Transverse colon (tissue), 4 donors: Measurements from ENCODE around the gene CNTN4. TPM values are rescaled to one million over a fixed set of nuclear protein-coding genes. Genes with fewer than 3 reads are reported as not detected.

Experiments used
- DNase-seq: peaks from one replicate; pipeline ENCODE4 v3.0.0-alpha.2; 2019
- H3K27ac ChIP-seq, 4 donors: fragments of 200-600 bp; sonication (generic); 2 replicates each; pipeline ENCODE4 v1.5.1; 2016 to 2018; ENCODE audit warnings: inconsistent platforms in 4 of 4
- H3K27me3 ChIP-seq: fragments of 200-600 bp; sonication (generic); 2 replicates; pipeline ENCODE4 v1.5.1; 2017; ENCODE audit warnings: inconsistent platforms
- H3K36me3 ChIP-seq, 4 donors: fragments of 200-600 bp; sonication (generic); 2 replicates each; pipeline ENCODE4 v1.5.1; 2017 to 2019; ENCODE audit warnings: inconsistent platforms in 4 of 4
- H3K4me1 ChIP-seq, 4 donors: fragments of 200-600 bp; sonication (generic); 2 replicates each; pipeline ENCODE4 v1.5.1; 2017 to 2020; ENCODE audit warnings: inconsistent platforms in 4 of 4
- H3K4me3 ChIP-seq, 4 donors: fragments of 200-600 bp; sonication (generic); 1 replicate in 1 of 4; 2 replicates in 3 of 4; pipeline versions ENCODE4 v1.5.1 to v1.6.1; 2017 to 2019; ENCODE audit warnings: inconsistent platforms in 4 of 4
- H3K9me3 ChIP-seq, 2 donors: fragments of 200-600 bp; sonication (generic); 2 replicates each; pipeline ENCODE4 v1.5.1; 2017 to 2019; ENCODE audit warnings: inconsistent platforms in 2 of 2
- EP300 ChIP-seq: sonication (generic); formaldehyde crosslinking; IDR thresholded peaks from one replicate; pipeline ENCODE4 v1.6.1; 2017; ENCODE audit warnings: antibody characterized with exemption, low read depth
- POLR2A ChIP-seq: fragments of 450-650 bp; IDR thresholded peaks from one replicate; pipeline ENCODE4 v1.6.1; 2016; ENCODE audit warnings: antibody characterized with exemption, mild to moderate bottlenecking, moderate library complexity
- POLR2AphosphoS5 ChIP-seq, 3 donors: sonication (generic); formaldehyde crosslinking; IDR thresholded peaks; one replicate each; pipeline ENCODE4 v1.6.1; 2016; ENCODE audit warnings: antibody characterized with exemption in 3 of 3
- WGBS, 2 donors: methylation state at CpG; one replicate each; pipeline ENCODE4 v1.1.5; 2018; ENCODE audit warnings: low coverage in 1 of 2; 5-methylcytosine and 5-hydroxymethylcytosine counted together
- in situ Hi-C, 4 donors: fragments of 200-750 bp; cut with MboI; loops; one replicate each; pipeline versions ENCODE4 v1.15.0 to v1.15.1; 2017; ENCODE audit warnings: low sequenced_read_pairs in 3 of 4, low pct_ligation_motif_present in 1 of 4, low pct_unique_long_range_greater_than_20kb in 1 of 4
- intact Hi-C: fragments of 100-400 bp; cut with DNase I; formaldehyde crosslinking; loops from one replicate; pipeline ENCODE4 v1.15.1; 2023; ENCODE audit warnings: low total_unique reads
- total RNA-seq, 4 donors: library from RNA; depleted of rRNA; stranded (reverse); fragments of >200 nt; gene quantifications; one replicate each; pipeline ENCODE4 v1.1.0, GENCODE V29; 2016
- TF ChIP-seq, protein P1 (sequence below), 5 experiments: fragments of 200-600 bp in 3 of 5; fragments of 450-650 bp in 2 of 5; sonication (generic) in 3 of 5; IDR thresholded peaks; 1 replicate in 2 of 5; 2 replicates in 3 of 5; pipeline ENCODE4 v1.5.1; 2016 to 2017; ENCODE audit warnings: antibody characterized with exemption in 5 of 5, inconsistent platforms in 3 of 5, mild to moderate bottlenecking in 2 of 5, moderate library complexity in 1 of 5

CNTN4 gene
- total RNA-seq, 4 donors from 2014 or later: 17.6 to 49.0 (median 17.8) TPM

GRCh38 chr3:2837239-2837638, 738.6 kb downstream of the CNTN4 start:
- H3K4me1 ChIP-seq: no peaks in the 10 kb centered on the region
- H3K27ac ChIP-seq: no peak overlapping the region
- H3K27me3 ChIP-seq: no peaks in the 10 kb centered on the region
- H3K36me3 ChIP-seq: no peaks in the 10 kb centered on the region
- no peak for TF ChIP-seq POLR2A
- TF ChIP-seq, protein P1, sequence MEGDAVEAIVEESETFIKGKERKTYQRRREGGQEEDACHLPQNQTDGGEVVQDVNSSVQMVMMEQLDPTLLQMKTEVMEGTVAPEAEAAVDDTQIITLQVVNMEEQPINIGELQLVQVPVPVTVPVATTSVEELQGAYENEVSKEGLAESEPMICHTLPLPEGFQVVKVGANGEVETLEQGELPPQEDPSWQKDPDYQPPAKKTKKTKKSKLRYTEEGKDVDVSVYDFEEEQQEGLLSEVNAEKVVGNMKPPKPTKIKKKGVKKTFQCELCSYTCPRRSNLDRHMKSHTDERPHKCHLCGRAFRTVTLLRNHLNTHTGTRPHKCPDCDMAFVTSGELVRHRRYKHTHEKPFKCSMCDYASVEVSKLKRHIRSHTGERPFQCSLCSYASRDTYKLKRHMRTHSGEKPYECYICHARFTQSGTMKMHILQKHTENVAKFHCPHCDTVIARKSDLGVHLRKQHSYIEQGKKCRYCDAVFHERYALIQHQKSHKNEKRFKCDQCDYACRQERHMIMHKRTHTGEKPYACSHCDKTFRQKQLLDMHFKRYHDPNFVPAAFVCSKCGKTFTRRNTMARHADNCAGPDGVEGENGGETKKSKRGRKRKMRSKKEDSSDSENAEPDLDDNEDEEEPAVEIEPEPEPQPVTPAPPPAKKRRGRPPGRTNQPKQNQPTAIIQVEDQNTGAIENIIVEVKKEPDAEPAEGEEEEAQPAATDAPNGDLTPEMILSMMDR (IDR thresholded peaks at IDR 0.05): no peak
- TF ChIP-seq POLR2AphosphoS5 (IDR thresholded peaks at IDR 0.05): no peak
- TF ChIP-seq EP300: no peak
- intact Hi-C loops: no loop called here
- no peaks in the 10 kb centered on the region for H3K9me3 ChIP-seq
- H3K4me3 ChIP-seq: no peak overlapping the region
- WGBS, 2 donors: 78 to 83% methylated on average over 4 to 6 of the region's 6 CpGs
- no peak for DNase-seq
- in situ Hi-C loops: no loop called here

GRCh38 chr3:2837910-2838309, 739.2 kb downstream of the CNTN4 start:
- Histone ChIP-seq H3K9me3 (no peaks in the 10 kb centered on the region), H3K27ac (no peak overlapping the region), H3K27me3 (no peaks in the 10 kb centered on the region), H3K36me3 (no peaks in the 10 kb centered on the region), H3K4me1 (no peaks in the 10 kb centered on the region), H3K4me3 (no peak overlapping the region)
- intact Hi-C loops (no loop called here), in situ Hi-C loops (no loop called here)
- TF ChIP-seq EP300 (no peak), POLR2A (no peak), POLR2AphosphoS5 (IDR thresholded peaks at IDR 0.05) (no peak)
- TF ChIP-seq, protein P1 (IDR thresholded peaks at IDR 0.05): no peak
- DNase-seq: no peak
- 85 to 92% methylated on average over 4 of the region's 4 CpGs for WGBS, 2 donors

GRCh38 chr3:2838546-2839157, 740.0 kb downstream of the CNTN4 start:
- Histone ChIP-seq H3K27ac (no peak overlapping the region), H3K9me3 (no peaks in the 10 kb centered on the region), H3K4me1 (no peaks in the 10 kb centered on the region), H3K27me3 (no peaks in the 10 kb centered on the region), H3K4me3 (no peak overlapping the region), H3K36me3 (no peaks in the 10 kb centered on the region)
- TF ChIP-seq POLR2AphosphoS5 (IDR thresholded peaks at IDR 0.05): no peak
- no peak for TF ChIP-seq POLR2A
- TF ChIP-seq EP300: no peak
- TF ChIP-seq, protein P1 (IDR thresholded peaks at IDR 0.05): no peak
- 88 to 90% methylated on average over 6 of the region's 6 CpGs for WGBS, 2 donors
- intact Hi-C loops (no loop called here), in situ Hi-C loops (no loop called here)
- DNase-seq: no peak

DNA sequence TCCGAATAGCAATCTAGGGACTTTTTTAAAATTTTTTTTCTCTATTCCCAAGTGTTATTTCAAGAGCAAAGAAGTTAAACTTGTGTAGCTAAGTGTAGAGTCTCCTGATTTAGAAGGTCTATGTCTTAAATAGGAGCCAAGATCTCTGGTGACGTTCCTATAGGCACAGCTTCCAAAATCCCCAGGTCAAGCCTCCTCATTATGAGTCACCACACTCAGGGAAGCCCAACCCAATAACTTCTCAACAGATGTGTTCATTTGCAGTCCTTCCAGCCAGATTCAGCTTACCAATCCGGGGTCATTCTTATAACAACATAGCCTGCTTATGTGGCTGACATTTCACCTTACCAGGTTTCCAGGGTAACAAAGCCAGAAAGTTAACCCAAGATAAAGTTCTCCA, 741.2 kb downstream of the CNTN4 start:
- Histone ChIP-seq H3K4me3 (no peak overlapping the region), H3K27me3 (no peaks in the 10 kb centered on the region), H3K9me3 (no peaks in the 10 kb centered on the region), H3K36me3 (no peaks in the 10 kb centered on the region), H3K4me1 (no peaks in the 10 kb centered on the region), H3K27ac (no peak overlapping the region)
- no peak for TF ChIP-seq POLR2AphosphoS5 (IDR thresholded peaks at IDR 0.05)
- no peak for TF ChIP-seq POLR2A
- TF ChIP-seq, protein P1 (IDR thresholded peaks at IDR 0.05): no peak
- no peak for TF ChIP-seq EP300
- 68 to 75% methylated on average over 2 to 3 of the region's 3 CpGs for WGBS, 2 donors
- DNase-seq: no peak
- in situ Hi-C loops: no loop called here
- intact Hi-C loops: no loop called here
